ENCODE measurements around the gene GAS6.

DNA sequence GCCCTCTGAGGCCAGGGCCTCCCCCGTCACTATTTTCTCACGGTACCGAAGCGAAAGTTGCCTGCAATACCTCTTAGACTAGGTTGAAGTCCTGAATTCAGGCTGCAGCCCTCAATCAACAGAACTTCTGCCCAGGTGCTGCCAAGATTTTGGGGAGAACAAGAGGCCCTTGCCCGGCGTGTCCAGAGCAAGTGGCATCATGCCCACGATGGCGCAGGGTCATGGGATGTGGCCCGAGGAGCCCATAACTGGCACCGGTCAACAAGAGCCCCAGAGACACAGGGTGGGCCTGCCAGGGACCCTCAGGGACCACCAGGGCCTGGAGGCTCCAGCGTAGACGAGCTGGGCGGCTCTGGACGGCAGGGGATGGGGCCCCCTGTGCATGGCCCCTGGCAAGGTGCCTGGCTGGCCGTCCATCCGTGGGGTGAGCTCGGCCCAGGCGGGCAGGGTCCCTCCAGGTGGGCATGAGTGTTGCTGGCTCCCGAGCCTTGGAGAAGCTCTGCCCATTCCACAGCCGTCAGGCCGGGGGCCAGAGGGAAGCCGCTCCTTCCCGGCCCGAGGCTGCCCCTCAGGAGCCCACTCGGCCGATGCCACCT is 45.1 kb downstream of the GAS6 start:
- TF ChIP-seq, protein P1, sequence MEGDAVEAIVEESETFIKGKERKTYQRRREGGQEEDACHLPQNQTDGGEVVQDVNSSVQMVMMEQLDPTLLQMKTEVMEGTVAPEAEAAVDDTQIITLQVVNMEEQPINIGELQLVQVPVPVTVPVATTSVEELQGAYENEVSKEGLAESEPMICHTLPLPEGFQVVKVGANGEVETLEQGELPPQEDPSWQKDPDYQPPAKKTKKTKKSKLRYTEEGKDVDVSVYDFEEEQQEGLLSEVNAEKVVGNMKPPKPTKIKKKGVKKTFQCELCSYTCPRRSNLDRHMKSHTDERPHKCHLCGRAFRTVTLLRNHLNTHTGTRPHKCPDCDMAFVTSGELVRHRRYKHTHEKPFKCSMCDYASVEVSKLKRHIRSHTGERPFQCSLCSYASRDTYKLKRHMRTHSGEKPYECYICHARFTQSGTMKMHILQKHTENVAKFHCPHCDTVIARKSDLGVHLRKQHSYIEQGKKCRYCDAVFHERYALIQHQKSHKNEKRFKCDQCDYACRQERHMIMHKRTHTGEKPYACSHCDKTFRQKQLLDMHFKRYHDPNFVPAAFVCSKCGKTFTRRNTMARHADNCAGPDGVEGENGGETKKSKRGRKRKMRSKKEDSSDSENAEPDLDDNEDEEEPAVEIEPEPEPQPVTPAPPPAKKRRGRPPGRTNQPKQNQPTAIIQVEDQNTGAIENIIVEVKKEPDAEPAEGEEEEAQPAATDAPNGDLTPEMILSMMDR (conservative IDR thresholded peaks at IDR 0.05 in 1 of 2, IDR thresholded peaks at IDR 0.05 in 1 of 2; ENCODE audit: low read depth in 1 of 2, low read length in 2 of 2) = no peak
- TF ChIP-seq EZH2 (IDR thresholded peaks at IDR 0.05; ENCODE audit: low read length, missing control alignments) = no peak
